Fibroblast of lung (primary cell): ENCODE data around the gene USP24. TPM values are rescaled to one million over a fixed set of nuclear protein-coding genes. Genes with fewer than 3 reads are reported as not detected.

Experiments
- DNase-seq, 2 donors: peaks; one replicate each; pipeline versions ENCODE4 v3.0.0 to v3.0.0-alpha.2; 2010; ENCODE audit warnings: low read depth in 2 of 2
- H2AFZ ChIP-seq: 2 replicates; pipeline ENCODE4 v1.5.1; 2012; ENCODE audit warnings: low read length, control low read depth, inconsistent platforms
- H3K27ac ChIP-seq: 2 replicates; pipeline ENCODE4 v1.5.1; 2011; ENCODE audit warnings: low read length, control low read depth; ENCODE audit not compliant: insufficient read depth
- H3K27me3 ChIP-seq: 2 replicates; pipeline ENCODE4 v1.5.1; 2011; ENCODE audit warnings: mild to moderate bottlenecking, low read length; ENCODE audit not compliant: control insufficient read depth, insufficient read depth
- H3K36me3 ChIP-seq: 2 replicates; pipeline ENCODE4 v1.5.1; 2011; ENCODE audit warnings: low read length; ENCODE audit not compliant: control insufficient read depth, insufficient read depth
- H3K4me1 ChIP-seq: 2 replicates; pipeline ENCODE4 v1.5.1; 2011; ENCODE audit warnings: low read length; ENCODE audit not compliant: control insufficient read depth, insufficient read depth; ENCODE audit errors: extremely low read depth
- H3K4me2 ChIP-seq: 2 replicates; pipeline ENCODE4 v1.5.1; 2011; ENCODE audit warnings: low read length, control low read depth; ENCODE audit not compliant: insufficient read depth; ENCODE audit errors: extremely low read depth
- H3K4me3 ChIP-seq, 4 experiments: fragments of 200-600 bp in 1 of 4; sonication (generic) in 1 of 4; replicated peaks in 1 of 4; 2 replicates each; pipeline ENCODE4 v1.5.1; 2011 to 2016; ENCODE audit warnings: low read length in 4 of 4, low read depth in 3 of 4, mild to moderate bottlenecking in 3 of 4, control low read depth in 2 of 4, inconsistent platforms in 1 of 4, mixed read lengths in 1 of 4; ENCODE audit not compliant: insufficient read depth in 1 of 4; ENCODE audit errors: control extremely low read depth in 1 of 4
- H3K79me2 ChIP-seq: 2 replicates; pipeline ENCODE4 v1.5.1; 2012; ENCODE audit warnings: mild to moderate bottlenecking, low read length, inconsistent platforms; ENCODE audit not compliant: control insufficient read depth, insufficient read depth
- H3K9ac ChIP-seq: 2 replicates; pipeline ENCODE4 v1.5.1; 2011; ENCODE audit warnings: mild to moderate bottlenecking, low read length, control low read depth; ENCODE audit not compliant: insufficient read depth
- H3K9me3 ChIP-seq: 2 replicates; pipeline ENCODE4 v1.5.1; 2012; ENCODE audit warnings: low read depth, low read length; ENCODE audit not compliant: control insufficient read depth, insufficient read depth
- H4K20me1 ChIP-seq: 2 replicates; pipeline ENCODE4 v1.5.1; 2011; ENCODE audit warnings: low read length; ENCODE audit not compliant: control insufficient read depth, insufficient read depth; ENCODE audit errors: extremely low read depth
- CTCF ChIP-seq, 2 donors: IDR thresholded peaks in 1 of 2; conservative IDR thresholded peaks in 1 of 2; 1 replicate in 1 of 2; 2 replicates in 1 of 2; pipeline ENCODE4 v1.5.1; 2011 to 2012; ENCODE audit warnings: low read length in 2 of 2, control low read depth in 1 of 2, inconsistent platforms in 1 of 2, low read depth in 1 of 2, mild to moderate bottlenecking in 1 of 2
- EZH2 ChIP-seq: IDR thresholded peaks from 2 replicates; pipeline ENCODE4 v1.5.1; 2012; ENCODE audit warnings: low read length, control low read depth, mild to moderate bottlenecking; ENCODE audit errors: missing control alignments
- polyA plus RNA-seq, 2 donors: library from polyadenylated mRNA; depleted of rRNA in 1 of 2; stranded (reverse) in 1 of 2; unstranded in 1 of 2; fragments of >200 nt; gene quantifications; 2 replicates each; pipeline ENCODE4 v1.2.1, GENCODE V29; 2011 to 2012; ENCODE audit warnings: missing spikeins in 1 of 2
- total RNA-seq: library from RNA; depleted of rRNA; stranded (reverse); fragments of >200 nt; gene quantifications from 2 replicates; pipeline ENCODE4 v1.2.1, GENCODE V29; 2014

Gene USP24
- total and polyA plus RNA-seq, 2 donors (not counting 1 experiment from before 2014, with no cell fraction given), result 16.4 to 63.9 TPM

GRCh38 chr1:55217226-55217986 is 2.2 kb upstream of the USP24 start:
- Histone ChIP-seq H4K20me1 (no peaks in the 10 kb centered on the region), H3K36me3 (no peaks in the 10 kb centered on the region), H2AFZ (peak overlapping the region; percentile 69), H3K79me2 (peaks cover 32% of the 10 kb centered on the region), H3K4me3 (no peak overlapping the region), H3K9me3 (no peaks in the 10 kb centered on the region), H3K9ac (no peak overlapping the region), H3K4me1 (peaks cover 9% of the 10 kb centered on the region), H3K27me3 (no peaks in the 10 kb centered on the region), H3K4me2 (peak overlapping the region; percentile 42), H3K27ac (no peak overlapping the region)
- DNase-seq, result no peak
- TF ChIP-seq EZH2 (no peak), CTCF (conservative IDR thresholded peaks at IDR 0.05 in 1 of 2, IDR thresholded peaks at IDR 0.05 in 1 of 2; ENCODE audit: low read depth in 1 of 2, low read length in 2 of 2) (no peak)

- H3K79me2 ChIP-seq, result peaks cover 44% of the 10 kb centered on the region
- peak overlapping the region; percentile 80 for H3K27ac ChIP-seq
- H3K27me3 ChIP-seq, result no peaks in the 10 kb centered on the region
- peak overlapping the region; percentile 92 for H3K4me2 ChIP-seq
- H3K9ac ChIP-seq, result peak overlapping the region; percentile 94
- H3K36me3 ChIP-seq, result no peaks in the 10 kb centered on the region
- peak overlapping the region; percentile 64 to 90 (median 80) for H3K4me3 ChIP-seq
- H2AFZ ChIP-seq, result peak overlapping the region; percentile 83
- H3K4me1 ChIP-seq, result peaks cover 14% of the 10 kb centered on the region
- H4K20me1 ChIP-seq, result no peaks in the 10 kb centered on the region
- no peaks in the 10 kb centered on the region for H3K9me3 ChIP-seq
- no peak for DNase-seq
- TF ChIP-seq CTCF (conservative IDR thresholded peaks at IDR 0.05 in 1 of 2, IDR thresholded peaks at IDR 0.05 in 1 of 2; ENCODE audit: low read depth in 1 of 2, low read length in 2 of 2) (no peak), EZH2 (no peak)
Observed at GRCh38 chr1:55216096-55216495, 932 bp upstream of the USP24 start.

- TF ChIP-seq EZH2 (no peak), CTCF (conservative IDR thresholded peaks at IDR 0.05 in 1 of 2, IDR thresholded peaks at IDR 0.05 in 1 of 2; ENCODE audit: low read depth in 1 of 2, low read length in 2 of 2) (no peak)
- H3K79me2 ChIP-seq, result peaks cover 56% of the 10 kb centered on the region
- peaks cover 15% of the 10 kb centered on the region for H3K4me1 ChIP-seq
- no peaks in the 10 kb centered on the region for H4K20me1 ChIP-seq
- peak overlapping the region; percentile 49 for H3K4me2 ChIP-seq
- no peaks in the 10 kb centered on the region for H3K9me3 ChIP-seq
- DNase-seq, result peak; percentile 53 to 61
- peak overlapping the region; percentile 83 for H2AFZ ChIP-seq
- no peaks in the 10 kb centered on the region for H3K27me3 ChIP-seq
- peak overlapping the region; percentile 94 for H3K9ac ChIP-seq
- peak overlapping the region; percentile 80 for H3K27ac ChIP-seq
- no peaks in the 10 kb centered on the region for H3K36me3 ChIP-seq
- H3K4me3 ChIP-seq, result peak overlapping the region; percentile 57 to 90 (median 80)
Observed at GRCh38 chr1:55214934-55215193, 300 bp downstream of the USP24 start.
